RWPE2 (cell line): ENCODE results near the gene NCK1.

Source experiments
- ATAC-seq: fragments of 200-7000 bp; cut with Tn5 transposase; 3 replicates; pipeline ENCODE4 v1.9.1; 2021; ENCODE audit warnings: low read depth
- DNase-seq: peaks from one replicate; pipeline ENCODE4 v3.0.0-alpha.2; 2020; ENCODE audit warnings: low spot score
- H3K27ac ChIP-seq: fragments of 450-650 bp; 2 replicates; pipeline ENCODE4 v1.5.1; 2017; ENCODE audit warnings: mild to moderate bottlenecking; ENCODE audit not compliant: poor library complexity, severe bottlenecking
- H3K27me3 ChIP-seq: fragments of 250-450 bp; sonication (Bioruptor Pico); 2 replicates; pipeline ENCODE4 v1.5.1; 2021; ENCODE audit warnings: mild to moderate bottlenecking, moderate library complexity; ENCODE audit not compliant: insufficient read depth, poor library complexity, severe bottlenecking
- H3K36me3 ChIP-seq: fragments of 250-450 bp; sonication (Bioruptor Pico); 2 replicates; pipeline ENCODE4 v1.5.1; 2020; ENCODE audit warnings: low read depth, mild to moderate bottlenecking, moderate library complexity
- H3K4me1 ChIP-seq: fragments of 250-450 bp; sonication (Bioruptor Pico); 2 replicates; pipeline ENCODE4 v1.5.1; 2021; ENCODE audit warnings: mild to moderate bottlenecking, moderate library complexity; ENCODE audit not compliant: insufficient read depth, poor library complexity, severe bottlenecking
- H3K4me3 ChIP-seq: fragments of 250-450 bp; sonication (Bioruptor Pico); 2 replicates; pipeline ENCODE4 v1.5.1; 2021; ENCODE audit warnings: mild to moderate bottlenecking, moderate library complexity; ENCODE audit not compliant: severe bottlenecking
- H3K9me3 ChIP-seq: fragments of 250-450 bp; sonication (Bioruptor Pico); 2 replicates; pipeline ENCODE4 v1.5.1; 2021; ENCODE audit warnings: mild to moderate bottlenecking, moderate library complexity; ENCODE audit not compliant: severe bottlenecking
- TF ChIP-seq, protein P1 (sequence below): fragments of 450-650 bp; IDR thresholded peaks from one replicate; pipeline ENCODE4 v1.5.1; 2017; ENCODE audit warnings: mild to moderate bottlenecking, moderate library complexity; ENCODE audit not compliant: poor library complexity, severe bottlenecking

The NCK1 gene

DNA sequence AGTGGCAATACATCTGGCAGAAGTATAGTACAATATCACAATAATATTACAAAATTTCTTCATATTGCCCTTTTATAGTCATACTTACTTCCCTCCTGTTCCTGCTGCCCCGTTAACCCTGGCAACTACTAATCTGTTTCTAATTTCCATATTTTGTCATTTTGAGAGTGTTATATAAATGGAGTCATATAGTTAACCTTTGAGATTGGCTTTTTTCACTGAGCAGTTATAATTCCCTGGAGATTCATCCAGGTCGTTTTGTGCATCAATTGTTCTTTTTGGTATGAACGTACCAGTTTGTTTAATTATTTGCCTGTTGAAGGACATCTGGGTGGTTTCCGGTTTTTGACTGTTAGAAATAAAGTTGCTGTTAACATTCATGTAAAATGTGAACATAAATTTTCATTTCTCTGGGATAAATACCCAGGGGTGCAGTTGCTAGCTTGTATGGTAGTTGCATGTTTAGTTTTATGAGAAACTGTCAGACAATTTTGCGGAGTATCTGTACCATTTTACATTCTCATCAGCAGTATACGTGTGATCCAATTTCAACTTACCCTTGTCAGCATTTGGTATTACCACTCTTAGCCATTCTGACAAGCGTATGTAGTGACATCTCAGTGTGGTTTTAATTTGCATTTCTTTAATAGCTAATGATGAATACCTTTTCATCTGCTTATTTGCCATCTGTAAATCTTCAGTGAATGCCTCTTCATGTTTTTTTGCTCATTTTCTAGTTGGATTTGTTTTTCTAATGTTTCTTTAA, 63.6 kb downstream of the NCK1 start:
- DNase-seq (no peak), ATAC-seq (no peak)
- Histone ChIP-seq H3K9me3 (no peaks in the 10 kb centered on the region), H3K4me1 (peaks cover 13% of the 10 kb centered on the region), H3K4me3 (no peak overlapping the region), H3K36me3 (peaks cover 20% of the 10 kb centered on the region), H3K27me3 (no peaks in the 10 kb centered on the region), H3K27ac (no peak overlapping the region)
- TF ChIP-seq, protein P1, sequence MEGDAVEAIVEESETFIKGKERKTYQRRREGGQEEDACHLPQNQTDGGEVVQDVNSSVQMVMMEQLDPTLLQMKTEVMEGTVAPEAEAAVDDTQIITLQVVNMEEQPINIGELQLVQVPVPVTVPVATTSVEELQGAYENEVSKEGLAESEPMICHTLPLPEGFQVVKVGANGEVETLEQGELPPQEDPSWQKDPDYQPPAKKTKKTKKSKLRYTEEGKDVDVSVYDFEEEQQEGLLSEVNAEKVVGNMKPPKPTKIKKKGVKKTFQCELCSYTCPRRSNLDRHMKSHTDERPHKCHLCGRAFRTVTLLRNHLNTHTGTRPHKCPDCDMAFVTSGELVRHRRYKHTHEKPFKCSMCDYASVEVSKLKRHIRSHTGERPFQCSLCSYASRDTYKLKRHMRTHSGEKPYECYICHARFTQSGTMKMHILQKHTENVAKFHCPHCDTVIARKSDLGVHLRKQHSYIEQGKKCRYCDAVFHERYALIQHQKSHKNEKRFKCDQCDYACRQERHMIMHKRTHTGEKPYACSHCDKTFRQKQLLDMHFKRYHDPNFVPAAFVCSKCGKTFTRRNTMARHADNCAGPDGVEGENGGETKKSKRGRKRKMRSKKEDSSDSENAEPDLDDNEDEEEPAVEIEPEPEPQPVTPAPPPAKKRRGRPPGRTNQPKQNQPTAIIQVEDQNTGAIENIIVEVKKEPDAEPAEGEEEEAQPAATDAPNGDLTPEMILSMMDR: no peak

DNA sequence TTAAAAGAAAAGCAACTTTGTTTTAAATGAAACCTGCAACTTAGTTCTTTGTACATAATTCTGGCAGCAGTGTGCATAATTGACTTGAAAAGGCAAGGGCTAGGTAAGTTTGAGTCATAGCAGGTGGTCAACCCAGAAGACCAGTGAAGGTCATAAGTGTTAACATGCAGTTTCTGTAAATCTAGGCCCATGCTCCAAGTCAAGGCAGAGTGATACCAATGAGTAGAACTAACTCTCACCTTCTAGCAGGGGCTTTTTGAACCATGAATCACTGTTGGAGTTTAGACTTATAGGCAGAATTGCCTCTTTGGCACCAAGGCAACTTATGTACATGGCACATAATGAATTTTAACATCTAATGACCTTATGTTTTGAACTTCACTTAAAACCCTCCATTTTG, 66.2 kb downstream of the NCK1 start:
- Histone ChIP-seq H3K4me3 (no peak overlapping the region), H3K36me3 (peaks cover 20% of the 10 kb centered on the region), H3K9me3 (no peaks in the 10 kb centered on the region), H3K27ac (peak overlapping the region; percentile 61), H3K4me1 (peaks cover 33% of the 10 kb centered on the region), H3K27me3 (no peaks in the 10 kb centered on the region)
- TF ChIP-seq, protein P1: no peak
- no peak for DNase-seq
- no peak for ATAC-seq

DNA sequence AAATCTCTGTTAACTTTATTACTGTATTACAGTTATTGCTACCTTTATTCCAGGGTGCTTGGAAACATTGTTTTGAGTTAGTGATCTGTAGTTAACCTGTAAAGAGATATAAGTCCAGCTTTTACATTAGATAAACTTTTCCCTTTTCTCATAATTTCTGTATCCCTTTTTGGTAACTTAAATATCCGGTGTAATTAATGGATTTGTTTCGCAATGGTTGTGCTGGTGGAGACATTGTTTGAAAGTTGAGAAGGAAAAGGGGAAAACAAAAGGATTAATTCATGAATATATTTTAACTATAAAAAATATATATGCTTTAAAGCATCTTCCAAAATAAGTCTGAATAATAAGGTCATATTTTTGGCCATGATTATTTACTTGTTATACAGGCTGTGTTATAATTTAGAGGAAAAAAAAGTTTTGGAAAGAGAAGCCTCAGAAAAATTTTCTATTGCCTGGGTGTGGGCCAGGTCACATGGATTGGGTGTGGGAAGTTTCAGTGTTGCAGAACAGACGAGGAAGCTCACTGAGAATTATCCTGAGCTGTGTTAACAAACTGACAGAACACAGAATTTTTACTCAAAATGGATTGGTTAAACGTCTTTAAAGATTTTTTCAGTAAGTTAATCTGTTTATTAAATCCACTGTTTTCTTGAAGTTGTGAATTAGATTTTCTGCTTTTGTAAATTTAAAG, 68.1 kb downstream of the NCK1 start:
- Histone ChIP-seq H3K4me1 (peaks cover 33% of the 10 kb centered on the region), H3K36me3 (peaks cover 23% of the 10 kb centered on the region), H3K27ac (peak overlapping the region; percentile 61), H3K27me3 (no peaks in the 10 kb centered on the region), H3K9me3 (no peaks in the 10 kb centered on the region), H3K4me3 (no peak overlapping the region)
- TF ChIP-seq, protein P1: no peak
- DNase-seq: no peak
- ATAC-seq: peak; percentile 74

DNA sequence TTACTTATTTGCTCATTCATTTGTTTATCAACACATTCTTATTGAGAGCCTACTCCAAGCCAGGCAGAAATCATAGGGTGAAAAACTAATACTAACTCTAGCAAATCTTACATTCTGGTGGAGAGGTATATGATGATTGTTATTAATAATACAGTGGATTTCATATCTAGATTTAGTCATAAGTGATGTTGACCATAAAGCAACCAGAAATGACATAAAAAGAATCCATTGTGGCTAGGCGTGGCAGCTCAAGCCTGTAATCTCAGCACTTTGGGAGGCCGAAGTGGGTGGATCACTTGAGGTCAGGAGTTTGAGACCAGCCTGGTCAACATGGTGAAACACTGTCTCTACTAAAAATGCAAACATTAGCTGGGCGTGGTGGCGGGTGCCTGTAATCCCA, 69.6 kb downstream of the NCK1 start:
- ATAC-seq (no peak), DNase-seq (no peak)
- Histone ChIP-seq H3K27me3 (no peaks in the 10 kb centered on the region), H3K36me3 (peaks cover 31% of the 10 kb centered on the region), H3K9me3 (no peaks in the 10 kb centered on the region), H3K4me1 (peaks cover 33% of the 10 kb centered on the region), H3K4me3 (no peak overlapping the region), H3K27ac (no peak overlapping the region)
- TF ChIP-seq, protein P1: no peak

DNA sequence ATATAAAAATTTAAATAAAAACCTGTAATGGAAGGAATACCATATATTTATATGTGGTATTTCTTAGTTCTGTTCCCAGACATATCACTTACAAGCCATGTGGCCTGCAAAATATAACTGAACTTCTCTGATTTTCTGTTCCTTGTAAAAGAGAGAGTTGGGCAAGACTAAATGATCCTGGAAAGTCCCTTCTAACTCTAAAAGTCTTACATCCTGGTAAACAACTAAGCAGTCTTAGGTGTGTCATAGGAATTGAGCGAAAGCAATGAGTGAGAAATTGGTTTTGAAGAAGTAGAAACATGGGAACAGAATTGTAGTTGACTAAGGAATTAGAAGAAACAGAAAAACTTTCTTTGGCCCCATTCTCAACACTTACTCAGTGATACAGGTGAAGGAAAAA, 70.5 kb downstream of the NCK1 start:
- Histone ChIP-seq H3K4me3 (no peak overlapping the region), H3K36me3 (peaks cover 32% of the 10 kb centered on the region), H3K27ac (no peak overlapping the region), H3K27me3 (no peaks in the 10 kb centered on the region), H3K4me1 (peaks cover 34% of the 10 kb centered on the region), H3K9me3 (no peaks in the 10 kb centered on the region)
- DNase-seq: no peak
- TF ChIP-seq, protein P1: no peak
- ATAC-seq: no peak
